NCI-H1930 (cell line): ENCODE data around the gene RAPGEF1.
"Not testable (repeated sequence)": the region's sequence is repeated elsewhere in the genome, so short reads cannot be mapped to it uniquely, and the experiment has no call there.

Source experiments
- DNase-seq, 2 experiments: peaks; one replicate each; lab custom pipeline; 2025; lab: John Stamatoyannopoulos, UW

The RAPGEF1 gene

GRCh38 chr9:131559421-131560000 is 180.4 kb downstream of the RAPGEF1 start:
- no peak for DNase-seq

- DNase-seq: no peak
Observed at GRCh38 chr9:131557855-131558548, 181.9 kb downstream of the RAPGEF1 start.

GRCh38 chr9:131555841-131556673 is 183.8 kb downstream of the RAPGEF1 start:
- no peak for DNase-seq

- DNase-seq: no peak
Observed at GRCh38 chr9:131554843-131555351, 185.0 kb downstream of the RAPGEF1 start.

GRCh38 chr9:131554087-131554842 is 185.6 kb downstream of the RAPGEF1 start:
- no peak for DNase-seq

GRCh38 chr9:131552030-131552429 is 187.8 kb downstream of the RAPGEF1 start:
- no peak for DNase-seq

GRCh38 chr9:131550465-131550864 is 189.4 kb downstream of the RAPGEF1 start:
- DNase-seq: not testable (repeated sequence)

- not testable (repeated sequence) for DNase-seq
Observed at GRCh38 chr9:131549186-131549585, 190.7 kb downstream of the RAPGEF1 start.

GRCh38 chr9:131546336-131547084 is 193.4 kb downstream of the RAPGEF1 start:
- no peak for DNase-seq

GRCh38 chr9:131545786-131546335 is 194.0 kb downstream of the RAPGEF1 start:
- DNase-seq: no peak

GRCh38 chr9:131545003-131545785 is 194.7 kb downstream of the RAPGEF1 start, which contains the start of gene PRRT1B:
PRRT1B (plus strand) TSS chr9:131545523; CDS start chr9:131545616, 93 bp downstream.
- peak; percentile 24 to 54 for DNase-seq

- no peak for DNase-seq
Observed at GRCh38 chr9:131543141-131543540, 196.7 kb downstream of the RAPGEF1 start.

- DNase-seq: no peak
Observed at GRCh38 chr9:131539223-131539923, 200.5 kb downstream of the RAPGEF1 start.

GRCh38 chr9:131537946-131538345 is 201.9 kb downstream of the RAPGEF1 start:
- no peak for DNase-seq

- no peak for DNase-seq
Observed at GRCh38 chr9:131534721-131535237, 205.1 kb downstream of the RAPGEF1 start.

- DNase-seq: peak; percentile 69 to 84
Observed at GRCh38 chr9:131530920-131531832, 208.7 kb downstream of the RAPGEF1 start, which contains the start of gene UCK1. UCK1 (minus strand) TSS chr9:131531263; CDS start chr9:131531174, 89 bp downstream.

GRCh38 chr9:131530546-131530919 is 209.3 kb downstream of the RAPGEF1 start:
- DNase-seq: peak in 1 of 2 experiments; percentile 24
